Measurements from ENCODE around the gene AQP9. TPM values are rescaled to one million over a fixed set of nuclear protein-coding genes. Genes with fewer than 3 reads are reported as not detected.

Gene AQP9, protein sequence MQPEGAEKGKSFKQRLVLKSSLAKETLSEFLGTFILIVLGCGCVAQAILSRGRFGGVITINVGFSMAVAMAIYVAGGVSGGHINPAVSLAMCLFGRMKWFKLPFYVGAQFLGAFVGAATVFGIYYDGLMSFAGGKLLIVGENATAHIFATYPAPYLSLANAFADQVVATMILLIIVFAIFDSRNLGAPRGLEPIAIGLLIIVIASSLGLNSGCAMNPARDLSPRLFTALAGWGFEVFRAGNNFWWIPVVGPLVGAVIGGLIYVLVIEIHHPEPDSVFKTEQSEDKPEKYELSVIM
- total RNA-seq = 100 to 1,000 TPM in 4 of 6 experiments, 10 to 100 TPM in 2; 72.9 to 350 (median 156) TPM
- long read RNA-seq, transcript AQP9-201 (6 exons, 3,034 nt) = major isoform, 10 of 38 reads
- long read RNA-seq, partial matches to known transcripts = 0 of 38 reads
- long read RNA-seq, other reads (novel, unspliced or antisense) = 28 of 38 reads

DNA sequence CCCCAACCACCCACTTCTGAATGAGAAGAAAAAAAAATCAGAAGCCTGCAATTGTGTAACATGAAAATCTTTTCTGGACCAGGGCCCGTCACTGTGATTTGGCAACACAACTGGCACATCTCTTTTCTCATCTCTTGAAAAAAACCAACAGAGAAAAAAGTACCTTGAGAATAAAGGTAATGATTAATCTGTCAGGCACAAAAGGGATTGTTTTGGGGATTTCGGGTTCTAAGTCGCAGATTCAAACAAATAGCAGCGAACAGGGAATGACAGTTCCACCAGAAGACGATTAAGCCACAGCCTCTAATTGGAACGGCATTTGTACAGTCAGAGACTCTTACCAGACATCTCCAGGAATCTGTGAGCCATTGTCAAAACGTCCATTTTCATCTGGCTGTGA lies at the start of gene AQP9:
Gene AQP9, plus strand, starts transcription at position 276 of the 400 bp plus-strand sequence. CDS start 185 bp downstream, outside the sequence.
- Histone ChIP-seq H3K9me3 (peaks cover 0 to 1% (median 0%) of the 10 kb centered on the region in 4 donors), H3K27ac (peak within 1 kb of the TSS; percentile 88 to 92 (median 92)), H3K27me3 (no peaks in the 10 kb centered on the region), H3K36me3 (no peaks in the 10 kb centered on the region), H3K4me1 (peaks cover 0 to 22% (median 9%) of the 10 kb centered on the region in 4 donors), H3K4me3 (peak within 1 kb of the TSS; percentile 32 to 62 (median 59))
- ATAC-seq (peak; percentile 19 to 64 (median 36)), DNase-seq (peak; percentile 36 to 79 (median 60))
- no peak for TF ChIP-seq POLR2A (IDR thresholded peaks at IDR 0.05)
- TF ChIP-seq, protein P1, sequence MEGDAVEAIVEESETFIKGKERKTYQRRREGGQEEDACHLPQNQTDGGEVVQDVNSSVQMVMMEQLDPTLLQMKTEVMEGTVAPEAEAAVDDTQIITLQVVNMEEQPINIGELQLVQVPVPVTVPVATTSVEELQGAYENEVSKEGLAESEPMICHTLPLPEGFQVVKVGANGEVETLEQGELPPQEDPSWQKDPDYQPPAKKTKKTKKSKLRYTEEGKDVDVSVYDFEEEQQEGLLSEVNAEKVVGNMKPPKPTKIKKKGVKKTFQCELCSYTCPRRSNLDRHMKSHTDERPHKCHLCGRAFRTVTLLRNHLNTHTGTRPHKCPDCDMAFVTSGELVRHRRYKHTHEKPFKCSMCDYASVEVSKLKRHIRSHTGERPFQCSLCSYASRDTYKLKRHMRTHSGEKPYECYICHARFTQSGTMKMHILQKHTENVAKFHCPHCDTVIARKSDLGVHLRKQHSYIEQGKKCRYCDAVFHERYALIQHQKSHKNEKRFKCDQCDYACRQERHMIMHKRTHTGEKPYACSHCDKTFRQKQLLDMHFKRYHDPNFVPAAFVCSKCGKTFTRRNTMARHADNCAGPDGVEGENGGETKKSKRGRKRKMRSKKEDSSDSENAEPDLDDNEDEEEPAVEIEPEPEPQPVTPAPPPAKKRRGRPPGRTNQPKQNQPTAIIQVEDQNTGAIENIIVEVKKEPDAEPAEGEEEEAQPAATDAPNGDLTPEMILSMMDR (IDR thresholded peaks at IDR 0.05) = no peak
- intact Hi-C loops (cut with DNase I) = no loop called here
- 24% methylated on average over 7 of the region's 7 CpGs for WGBS (ENCODE audit: insufficient coverage, low coverage, low lambda C conversion rate, missing lambda C conversion rate)

DNA sequence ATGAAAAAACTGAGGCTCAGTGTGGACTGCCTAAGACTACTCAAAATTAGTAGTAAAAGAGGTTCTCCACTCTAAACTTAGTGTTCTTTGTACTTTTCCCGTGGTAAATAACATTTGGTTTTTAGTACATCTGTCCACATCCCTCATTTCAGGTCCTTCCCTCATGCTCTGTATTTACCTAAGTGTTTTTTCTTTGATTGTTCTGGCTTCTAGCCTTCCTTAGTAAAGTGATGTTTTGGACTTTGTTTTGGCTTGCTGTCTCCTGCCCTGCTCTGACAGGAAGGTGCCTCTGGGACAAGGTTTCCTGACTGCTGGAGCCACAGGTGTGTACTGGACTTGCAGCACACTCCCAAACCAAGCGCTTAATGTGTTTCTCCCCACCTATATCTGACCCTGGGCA lies 42.8 kb upstream of the AQP9 start:
- no peaks in the 10 kb centered on the region for H3K27me3 ChIP-seq
- ATAC-seq = peak; percentile 97 to 99 (median 98)
- no peak overlapping the region for H3K4me3 ChIP-seq
- peak; percentile 29 to 82 (median 75) for DNase-seq
- H3K36me3 ChIP-seq = no peaks in the 10 kb centered on the region
- H3K9me3 ChIP-seq = no peaks in the 10 kb centered on the region
- peak overlapping the region in 2 of 3 donors; percentile 54 to 69 for H3K27ac ChIP-seq
- peaks cover 0 to 18% (median 7%) of the 10 kb centered on the region in 4 donors for H3K4me1 ChIP-seq
- intact Hi-C loops (cut with DNase I) = no loop called here
- TF ChIP-seq POLR2A (IDR thresholded peaks at IDR 0.05) = no peak
- TF ChIP-seq, protein P1 (IDR thresholded peaks at IDR 0.05) = no peak
- WGBS (ENCODE audit: insufficient coverage, low coverage, low lambda C conversion rate, missing lambda C conversion rate) = 18% methylated on average over 2 of the region's 2 CpGs

DNA sequence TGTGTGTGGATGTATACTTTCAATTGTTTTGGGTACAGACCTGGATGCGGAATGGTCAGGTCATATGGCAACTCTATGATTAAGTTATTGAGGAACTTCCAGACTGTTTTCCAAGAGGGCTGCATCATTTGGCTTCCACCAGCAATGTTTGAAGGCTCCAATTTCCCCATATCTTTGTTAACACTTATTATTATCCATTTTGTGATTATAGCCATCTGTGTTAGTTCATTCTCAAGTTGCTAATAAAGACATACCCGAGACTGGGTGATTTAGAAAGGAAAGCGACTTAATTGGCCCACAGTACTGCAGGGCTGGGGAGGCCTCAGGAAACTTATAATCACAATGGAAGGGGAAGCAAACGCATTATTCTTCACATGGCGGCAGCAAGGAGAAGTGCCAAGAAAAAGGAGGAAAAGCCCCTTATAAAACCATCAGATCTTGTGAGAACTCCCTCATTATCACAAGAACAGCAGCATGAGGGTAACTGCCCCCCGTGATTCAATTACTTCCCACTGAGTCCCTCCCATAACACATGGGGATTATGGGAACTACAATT lies 41.6 kb upstream of the AQP9 start:
- H3K4me3 ChIP-seq = no peak overlapping the region
- DNase-seq (no peak), ATAC-seq (no peak)
- intact Hi-C loops (cut with DNase I) = no loop called here
- peaks cover 0 to 18% (median 7%) of the 10 kb centered on the region in 4 donors for H3K4me1 ChIP-seq
- peak overlapping the region in 1 of 3 donors; percentile 30 for H3K27ac ChIP-seq
- no peaks in the 10 kb centered on the region for H3K36me3 ChIP-seq
- TF ChIP-seq, protein P1 (IDR thresholded peaks at IDR 0.05) = no peak
- no peak for TF ChIP-seq POLR2A (IDR thresholded peaks at IDR 0.05)
- 89% methylated on average over 6 of the region's 6 CpGs for WGBS (ENCODE audit: insufficient coverage, low coverage, low lambda C conversion rate, missing lambda C conversion rate)
- H3K9me3 ChIP-seq = no peaks in the 10 kb centered on the region
- no peaks in the 10 kb centered on the region for H3K27me3 ChIP-seq

DNA sequence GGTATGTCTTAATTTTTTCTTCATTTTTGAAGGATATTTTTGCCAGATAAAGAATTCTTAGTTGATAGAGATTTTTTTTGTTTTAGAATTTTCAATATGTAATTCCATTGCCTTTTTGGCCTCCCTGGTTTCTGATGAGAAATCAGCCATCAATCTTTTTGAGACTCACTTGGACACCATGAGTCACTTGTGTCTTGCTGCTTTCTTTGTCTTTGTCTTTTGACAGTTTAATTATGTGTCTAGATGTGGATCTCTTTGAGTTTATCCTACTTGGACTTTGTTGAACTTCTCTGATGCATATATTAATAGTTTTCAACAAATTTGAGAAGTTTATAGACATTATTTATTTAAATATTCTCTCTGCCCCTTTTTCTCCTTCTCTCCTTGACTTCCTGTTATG lies 34.7 kb upstream of the AQP9 start:
- Histone ChIP-seq H3K4me3 (no peak overlapping the region), H3K9me3 (no peaks in the 10 kb centered on the region), H3K4me1 (no peaks in the 10 kb centered on the region), H3K27ac (no peak overlapping the region), H3K27me3 (no peaks in the 10 kb centered on the region), H3K36me3 (no peaks in the 10 kb centered on the region)
- no peak for TF ChIP-seq POLR2A (IDR thresholded peaks at IDR 0.05)
- TF ChIP-seq, protein P1 (IDR thresholded peaks at IDR 0.05) = no peak
- intact Hi-C loops (cut with DNase I) = no loop called here
- ATAC-seq (no peak), DNase-seq (no peak)
